ENCODE results near the gene SLIT3.

DNA sequence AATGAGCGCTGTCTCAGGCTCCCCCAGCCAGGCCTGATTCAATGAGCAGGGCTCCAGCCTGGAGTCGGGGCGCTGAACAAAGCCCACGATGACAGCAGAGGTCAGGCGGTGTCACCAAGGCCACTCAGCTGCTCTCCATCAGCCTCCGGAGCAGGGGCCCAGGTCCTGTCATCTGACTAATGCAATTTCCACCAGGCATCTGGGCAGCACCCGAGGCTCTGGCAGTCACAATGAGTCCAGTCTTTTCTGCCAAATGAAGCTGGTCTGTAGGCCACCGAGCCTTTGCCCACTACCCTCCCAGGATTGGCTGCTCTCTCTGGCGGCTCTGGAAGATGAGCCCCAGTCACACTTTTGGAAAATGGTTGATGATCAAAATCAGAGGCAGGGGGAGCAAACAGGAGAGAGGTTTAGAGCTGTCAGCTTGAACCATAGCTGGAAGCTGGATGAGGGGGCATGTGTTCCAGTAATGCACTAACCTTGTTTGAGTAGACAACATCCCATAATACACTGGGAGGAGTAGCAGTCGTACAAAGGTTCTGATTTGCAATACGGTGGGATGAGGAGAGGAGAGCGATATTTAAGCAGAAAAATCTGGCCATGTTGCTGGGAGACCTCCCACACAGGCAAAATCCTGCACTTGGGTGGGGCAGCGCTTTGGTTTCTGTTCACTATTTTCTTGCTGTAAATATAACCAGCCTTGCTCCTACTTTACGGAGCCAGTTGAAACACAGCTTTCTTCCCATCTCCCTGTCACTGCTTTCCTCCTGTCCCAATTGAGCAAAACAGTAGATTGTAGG is 415.4 kb downstream of the SLIT3 start:
- TF ChIP-seq CTCF (tag by site-specific recombination; IDR thresholded peaks at IDR 0.05) = no peak
- no peak for TF ChIP-seq ZNF626 (tag by site-specific recombination; IDR thresholded peaks at IDR 0.05)
- no peak for TF ChIP-seq ZNF76 (tag by site-specific recombination; IDR thresholded peaks at IDR 0.05; ENCODE audit: borderline replicate concordance, low read depth)
- no peak for TF ChIP-seq ZNF629 (tag by site-specific recombination; IDR thresholded peaks at IDR 0.05)
- TF ChIP-seq ZNF571 (tag by site-specific recombination; IDR thresholded peaks at IDR 0.05) = no peak
- no peak for TF ChIP-seq ZBTB17 (tag by site-specific recombination; IDR thresholded peaks at IDR 0.05)
- no peak for TF ChIP-seq ZNF777 (tag by site-specific recombination; IDR thresholded peaks at IDR 0.05; ENCODE audit: borderline replicate concordance)
- TF ChIP-seq GLIS2 (tag by site-specific recombination; IDR thresholded peaks at IDR 0.05) = no peak
